GM12878 (cell line): ENCODE results near the gene CLASRP. TPM values are rescaled to one million over a fixed set of nuclear protein-coding genes. Genes with fewer than 3 reads are reported as not detected.
A peak's percentile ranks its signal among the peaks of the same experiment; 100 is the strongest.

Source experiments
- ATAC-seq: fragments of 200-7000 bp; cut with Tn5 transposase; 3 replicates; pipeline ENCODE4 v1.9.1; 2020; ENCODE audit warnings: mild to moderate bottlenecking, moderate library complexity
- BruUV-seq: library from RNA; stranded (reverse); fragments of 400-500 nt; replicated peaks from 2 replicates; lab custom pipeline; 2021; lab: Mats Ljungman, UMichigan
- CTCF ChIA-PET: fragments of 300-600 bp; sonication (Branson Sonifier 250); formaldehyde crosslinking; extraction: SDS; loops from one replicate; lab custom pipeline; 2021; ENCODE audit warnings: inconsistent platforms; lab: Yijun Ruan, JAX
- POLR2A ChIA-PET: fragments of 350-600 bp; formaldehyde crosslinking; extraction: SDS; loops from one replicate; lab custom pipeline; 2021; ENCODE audit warnings: inconsistent platforms; lab: Charles Lee
- RAD21 ChIA-PET: fragments of 300-600 bp; sonication (Branson Sonifier 250); formaldehyde crosslinking; loops from one replicate; lab custom pipeline; 2023; ENCODE audit warnings: antibody characterized with exemption; ENCODE audit not compliant: unreplicated experiment; lab: Charles Lee
- SMC1A ChIA-PET: fragments of 300-600 bp; sonication (Branson Sonifier 250); formaldehyde crosslinking; loops from one replicate; lab custom pipeline; 2023; ENCODE audit not compliant: unreplicated experiment, uncharacterized antibody; lab: Charles Lee
- DNase-seq: peaks from one replicate; pipeline ENCODE4 v3.0.0-alpha.2; 2011; ENCODE audit warnings: low read depth, low spot score
- FAIRE-seq: peaks from 3 replicates; lab custom pipeline; 2011; peaks lifted over from hg19 to GRCh38; lab: Jason Lieb, UNC
- H2AFZ ChIP-seq: 2 replicates; pipeline ENCODE4 v1.6.0; 2011; ENCODE audit warnings: low read depth, low read length, control low read depth; ENCODE audit not compliant: control insufficient read depth
- H3K27ac ChIP-seq: 2 replicates; pipeline ENCODE4 v1.5.1; 2011; ENCODE audit warnings: control low read depth; ENCODE audit not compliant: control insufficient read depth, insufficient read depth
- H3K27me3 ChIP-seq, 2 experiments: replicated peaks in 1 of 2; 2 replicates each; pipeline versions ENCODE4 v1.6.0 to v1.6.1; 2011; ENCODE audit warnings: low read length in 1 of 2; ENCODE audit not compliant: control insufficient read depth in 2 of 2, insufficient read depth in 2 of 2
- H3K36me3 ChIP-seq, 2 experiments: 2 replicates each; pipeline ENCODE4 v1.5.1; 2011; ENCODE audit warnings: low read length in 1 of 2; ENCODE audit not compliant: control insufficient read depth in 2 of 2, insufficient read depth in 2 of 2
- H3K4me1 ChIP-seq: 2 replicates; pipeline ENCODE4 v1.6.1; 2011; ENCODE audit warnings: mild to moderate bottlenecking, low read length, moderate library complexity, mixed read lengths; ENCODE audit not compliant: control insufficient read depth, insufficient read depth
- H3K4me2 ChIP-seq: 2 replicates; pipeline ENCODE4 v1.6.0; 2011; ENCODE audit warnings: control low read depth; ENCODE audit not compliant: control insufficient read depth, insufficient read depth
- H3K4me3 ChIP-seq: fragments of 200-600 bp; sonication (generic); 2 replicates; pipeline ENCODE4 v1.5.1; 2016
- H3K79me2 ChIP-seq: 2 replicates; pipeline ENCODE4 v1.6.0; 2011; ENCODE audit warnings: low read length; ENCODE audit not compliant: control insufficient read depth, insufficient read depth
- H3K9ac ChIP-seq: 2 replicates; pipeline ENCODE4 v1.8.0; 2011; ENCODE audit warnings: low read length, control low read depth, mixed read lengths; ENCODE audit not compliant: control insufficient read depth, insufficient read depth
- H3K9me3 ChIP-seq: replicated peaks from 3 replicates; pipeline ENCODE4 v1.5.1; 2011; ENCODE audit warnings: mild to moderate bottlenecking, low read length; ENCODE audit not compliant: control insufficient read depth, insufficient read depth
- H4K20me1 ChIP-seq: 2 replicates; pipeline ENCODE4 v1.6.0; 2011; ENCODE audit not compliant: control insufficient read depth, insufficient read depth
- BRCA1 ChIP-seq: IDR thresholded peaks from 2 replicates; pipeline ENCODE4 v1.6.1; 2011; ENCODE audit warnings: low read depth, low read length, improper control_type of control experiment
- IRF4 ChIP-seq: IDR thresholded peaks from 2 replicates; pipeline ENCODE4 v1.6.1; 2011; ENCODE audit warnings: low read depth, low read length
- POLR2A ChIP-seq: IDR thresholded peaks from 2 replicates; pipeline ENCODE4 v1.6.1; 2011; ENCODE audit warnings: low read depth, mild to moderate bottlenecking, low read length
- POLR2AphosphoS5 ChIP-seq: IDR thresholded peaks from 2 replicates; pipeline ENCODE4 v1.6.1; 2011; ENCODE audit warnings: mild to moderate bottlenecking, low read length, inconsistent platforms
- SREBF1 ChIP-seq: IDR thresholded peaks from 2 replicates; pipeline ENCODE4 v1.6.1; 2012; ENCODE audit warnings: mild to moderate bottlenecking, low read length
- SUZ12 ChIP-seq: fragments of 200-600 bp; sonication (generic); IDR thresholded peaks from one replicate; pipeline ENCODE4 v1.6.1; 2018; ENCODE audit warnings: antibody characterized with exemption, mild to moderate bottlenecking; ENCODE audit not compliant: unreplicated experiment
- USF1 ChIP-seq: IDR thresholded peaks from 2 replicates; pipeline ENCODE4 v1.6.1; 2011; ENCODE audit warnings: borderline replicate concordance, low read depth, mild to moderate bottlenecking, moderate library complexity, mixed read lengths, low read length; ENCODE audit not compliant: insufficient read depth; ENCODE audit errors: extremely low read length
- WRNIP1 ChIP-seq: IDR thresholded peaks from 2 replicates; pipeline ENCODE4 v1.6.1; 2011; ENCODE audit warnings: low read depth, low read length, improper control_type of control experiment, borderline replicate concordance
- ZNF622 ChIP-seq: fragments of 450-650 bp; IDR thresholded peaks from 2 replicates; pipeline ENCODE4 v1.6.1; 2017; ENCODE audit warnings: mild to moderate bottlenecking, inconsistent platforms
- WGBS: methylation state at CpG from one replicate; pipeline ENCODE4 v1.1.6; 2016; ENCODE audit warnings: low lambda C conversion rate; ENCODE audit not compliant: insufficient replicate concordance, insufficient coverage; ENCODE audit errors: missing lambda C conversion rate; 5-methylcytosine and 5-hydroxymethylcytosine counted together
- in situ Hi-C: fragments of 300-500 bp; cut with MboI; formaldehyde crosslinking; loops from 9 replicates; pipeline ENCODE4 v1.14.3; 2018; ENCODE audit warnings: mixed read lengths
- intact Hi-C: fragments of 100-400 bp; cut with micrococcal nuclease; formaldehyde crosslinking; loops from one replicate; pipeline ENCODE4 v1.14.2; 2022; ENCODE audit not compliant: unreplicated experiment
- polyA plus RNA-seq, 11 experiments: library from polyadenylated mRNA; depleted of rRNA in 4 of 11; unstranded in 6 of 11; stranded (reverse) in 5 of 11; fragments of >200 nt; fragmentation: Nextera tagmentation in 4 of 11; fragmentation: Illumina TruSeq in 1 of 11; extraction: Ambion mirVana in 4 of 11; extraction: Trizol in 1 of 11; gene quantifications; 1 replicate in 1 of 11; 2 replicates in 10 of 11; pipeline versions ENCODE4 v1.2.1 to v1.2.3, GENCODE V29; 2011 to 2016; ENCODE audit warnings: inconsistent platforms in 2 of 11, missing spikeins in 2 of 11, low read depth in 1 of 11
- total RNA-seq, 4 experiments: library from RNA; depleted of rRNA in 3 of 4; stranded (reverse); fragments of >200 nt in 3 of 4; fragmentation: Illumina TruSeq in 1 of 4; extraction: Trizol in 1 of 4; gene quantifications; 2 replicates each; pipeline versions ENCODE4 v1.2.1 to v1.2.3, GENCODE V29; 2013 to 2021

CLASRP gene
- total and polyA plus RNA-seq, 10 of the 15 experiments (the other 5 are each of a cell fraction or from before 2014, with no cell fraction given), result 0.68 to 75.8 (median 30.2) TPM

GRCh38 chr19:45010306-45010705, 28.5 kb upstream of the CLASRP start:
- RAD21 ChIA-PET, result interaction anchor here (0.5 to 1.1 kb wide), 2 partner anchors 9 to 22 kb away, joined by 3 read pairs; no protein-coding TSS in a partner anchor
- H3K79me2 ChIP-seq, result no peaks in the 10 kb centered on the region; the same call in 1 of the 2 replicates
- in situ Hi-C loops, result no loop called here
- 56% methylated on average over 6 of the region's 6 CpGs for WGBS
- no peaks in the 10 kb centered on the region for H3K27me3 ChIP-seq
- H3K9ac ChIP-seq, result no peak overlapping the region
- no peak for FAIRE-seq
- no peak overlapping the region for H3K4me2 ChIP-seq
- no peak overlapping the region for H3K27ac ChIP-seq
- H3K9me3 ChIP-seq, result no peaks in the 10 kb centered on the region
- no peaks in the 10 kb centered on the region for H4K20me1 ChIP-seq
- intact Hi-C loops, result loop anchor here (10.0 kb wide), 1 partner anchor 174 kb away; no protein-coding TSS in a partner anchor
- BruUV-seq, result no TSS peak
- DNase-seq, result no peak
- TF ChIP-seq SREBF1 (no peak), IRF4 (no peak), POLR2AphosphoS5 (peak; percentile 39; the same call in 1 of the 2 replicates), BRCA1 (no peak), SUZ12 (no peak), WRNIP1 (no peak), ZNF622 (no peak)
- SMC1A ChIA-PET, result no interaction called here
- ATAC-seq, result no peak
- H3K4me1 ChIP-seq, result peaks cover under 1% of the 10 kb centered on the region
- peaks cover 0 to 16% of the 10 kb centered on the region in 2 experiments for H3K36me3 ChIP-seq
- CTCF ChIA-PET, result no interaction called here
- H2AFZ ChIP-seq, result no peak overlapping the region
- POLR2A ChIA-PET, result no interaction called here
- H3K4me3 ChIP-seq, result no peak overlapping the region

- ChIA-PET CTCF (no interaction called here), SMC1A (no interaction called here), RAD21 (no interaction called here), POLR2A (no interaction called here)
- H3K27me3 ChIP-seq, result no peaks in the 10 kb centered on the region
- ATAC-seq (no peak), DNase-seq (no peak), FAIRE-seq (no peak)
- H2AFZ ChIP-seq, result no peak overlapping the region
- in situ Hi-C loops, result no loop called here
- no peak overlapping the region for H3K4me2 ChIP-seq
- WGBS, result 97% methylated on average over 41 of the region's 42 CpGs
- no peak for TF ChIP-seq USF1
- TF ChIP-seq POLR2A, result peak; percentile 42
- intact Hi-C loops, result loop anchor here (10.0 kb wide), 1 partner anchor 173 kb away; no protein-coding TSS in a partner anchor
- H4K20me1 ChIP-seq, result no peaks in the 10 kb centered on the region
- H3K4me3 ChIP-seq, result no peak overlapping the region
- H3K36me3 ChIP-seq, result peaks cover 0 to 16% of the 10 kb centered on the region in 2 experiments; a peak in 3 of 4 replicates
- H3K4me1 ChIP-seq, result peaks cover 11% of the 10 kb centered on the region
- no TSS peak for BruUV-seq
- H3K9ac ChIP-seq, result no peak overlapping the region
- no peaks in the 10 kb centered on the region for H3K9me3 ChIP-seq
- no peaks in the 10 kb centered on the region; the same call in 1 of the 2 replicates for H3K79me2 ChIP-seq
- no peak overlapping the region for H3K27ac ChIP-seq
Observed at GRCh38 chr19:45011959-45012358, 26.9 kb upstream of the CLASRP start.
